HEK293T (cell line): ENCODE data around the gene GPR155.
"Not testable (repeated sequence)": the region's sequence is repeated elsewhere in the genome, so short reads cannot be mapped to it uniquely, and the experiment has no call there.

Source experiments
- CTCF ChIA-PET: fragments of 350-600 bp; formaldehyde crosslinking; extraction: SDS; loops from one replicate; lab custom pipeline; 2021; ENCODE audit warnings: antibody characterized with exemption, inconsistent platforms; lab: Yijun Ruan, JAX
- POLR2A ChIA-PET: fragments of 350-600 bp; formaldehyde crosslinking; extraction: SDS; loops from one replicate; lab custom pipeline; 2020; ENCODE audit warnings: antibody characterized with exemption, inconsistent platforms; lab: Yijun Ruan, JAX
- DNase-seq: peaks from one replicate; pipeline ENCODE4 v3.0.0; 2012; ENCODE audit warnings: mixed read lengths; ENCODE audit errors: extremely low spot score
- ARNT ChIP-seq: fragments of 450-650 bp; IDR thresholded peaks from 2 replicates; pipeline ENCODE4 v1.6.1; 2017; ENCODE audit warnings: mild to moderate bottlenecking
- BHLHE40 ChIP-seq: fragments of 450-650 bp; IDR thresholded peaks from 2 replicates; pipeline ENCODE4 v1.6.1; 2016; ENCODE audit warnings: mild to moderate bottlenecking, moderate library complexity, borderline replicate concordance
- CTBP1 ChIP-seq: fragments of 450-650 bp; IDR thresholded peaks from 2 replicates; pipeline ENCODE4 v1.6.1; 2016; ENCODE audit warnings: borderline replicate concordance
- ELF4 ChIP-seq: fragments of 450-650 bp; IDR thresholded peaks from 2 replicates; pipeline ENCODE4 v1.6.1; 2017; ENCODE audit warnings: antibody characterized with exemption
- FOXA1 ChIP-seq: fragments of 450-650 bp; IDR thresholded peaks from 2 replicates; pipeline ENCODE4 v1.6.1; 2016; ENCODE audit warnings: mild to moderate bottlenecking
- FOXK2 ChIP-seq: fragments of 450-650 bp; IDR thresholded peaks from 2 replicates; pipeline ENCODE4 v1.6.1; 2016; ENCODE audit warnings: mild to moderate bottlenecking
- FOXM1 ChIP-seq: fragments of 450-650 bp; IDR thresholded peaks from 2 replicates; pipeline ENCODE4 v1.6.1; 2017; ENCODE audit warnings: mild to moderate bottlenecking, borderline replicate concordance
- HDGF ChIP-seq: fragments of 450-650 bp; IDR thresholded peaks from 2 replicates; pipeline ENCODE4 v1.6.1; 2017; ENCODE audit warnings: antibody characterized with exemption, borderline replicate concordance
- L3MBTL2 ChIP-seq: fragments of 450-650 bp; conservative IDR thresholded peaks from 2 replicates; pipeline ENCODE4 v1.6.1; 2016; ENCODE audit warnings: mild to moderate bottlenecking
- LEF1 ChIP-seq: fragments of 450-650 bp; IDR thresholded peaks from 2 replicates; pipeline ENCODE4 v1.6.1; 2017; ENCODE audit warnings: mild to moderate bottlenecking, borderline replicate concordance
- NFRKB ChIP-seq: fragments of 450-650 bp; IDR thresholded peaks from 2 replicates; pipeline ENCODE4 v1.6.1; 2016; ENCODE audit warnings: mild to moderate bottlenecking, moderate library complexity
- SP1 ChIP-seq: fragments of 450-650 bp; IDR thresholded peaks from 2 replicates; pipeline ENCODE4 v1.6.1; 2017
- SUZ12 ChIP-seq: fragments of 450-650 bp; IDR thresholded peaks from 2 replicates; pipeline ENCODE4 v1.6.1; 2016; ENCODE audit warnings: mild to moderate bottlenecking
- TARDBP ChIP-seq: fragments of 450-650 bp; IDR thresholded peaks from 2 replicates; pipeline ENCODE4 v1.6.1; 2016
- ZNF384 ChIP-seq: fragments of 450-650 bp; IDR thresholded peaks from 2 replicates; pipeline ENCODE4 v1.6.1; 2016
- TF ChIP-seq, protein P1 (sequence below): fragments of 450-650 bp; IDR thresholded peaks from 2 replicates; pipeline ENCODE4 v1.6.1; 2016

Gene GPR155

GRCh38 chr2:174399171-174399570, 87.7 kb downstream of the GPR155 start:
- DNase-seq, result no peak
- POLR2A ChIA-PET, result no interaction called here
- no peak for TF ChIP-seq L3MBTL2
- TF ChIP-seq ELF4, result no peak
- no peak for TF ChIP-seq SUZ12
- TF ChIP-seq HDGF, result no peak
- TF ChIP-seq, protein P1, sequence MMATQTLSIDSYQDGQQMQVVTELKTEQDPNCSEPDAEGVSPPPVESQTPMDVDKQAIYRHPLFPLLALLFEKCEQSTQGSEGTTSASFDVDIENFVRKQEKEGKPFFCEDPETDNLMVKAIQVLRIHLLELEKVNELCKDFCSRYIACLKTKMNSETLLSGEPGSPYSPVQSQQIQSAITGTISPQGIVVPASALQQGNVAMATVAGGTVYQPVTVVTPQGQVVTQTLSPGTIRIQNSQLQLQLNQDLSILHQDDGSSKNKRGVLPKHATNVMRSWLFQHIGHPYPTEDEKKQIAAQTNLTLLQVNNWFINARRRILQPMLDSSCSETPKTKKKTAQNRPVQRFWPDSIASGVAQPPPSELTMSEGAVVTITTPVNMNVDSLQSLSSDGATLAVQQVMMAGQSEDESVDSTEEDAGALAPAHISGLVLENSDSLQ, result no peak
- TF ChIP-seq FOXK2, result no peak
- no peak for TF ChIP-seq LEF1
- CTCF ChIA-PET, result no interaction called here

GRCh38 chr2:174397773-174398172, 89.1 kb downstream of the GPR155 start:
- DNase-seq, result no peak
- ChIA-PET CTCF (no interaction called here), POLR2A (no interaction called here)
- TF ChIP-seq FOXA1 (no peak), TARDBP (no peak), CTBP1 (no peak), FOXK2 (no peak), LEF1 (no peak), L3MBTL2 (no peak)

- POLR2A ChIA-PET, result interaction anchor here (1.0 to 1.3 kb wide), 3 partner anchors 27 to 176 kb away, joined by 3 to 6 read pairs (median 3); no protein-coding TSS in a partner anchor
- no peak for TF ChIP-seq SP1
- no peak for TF ChIP-seq ARNT
- TF ChIP-seq BHLHE40, result no peak
- no peak for TF ChIP-seq SUZ12
- TF ChIP-seq FOXK2, result no peak
- TF ChIP-seq FOXA1, result no peak
- no peak for TF ChIP-seq ELF4
- TF ChIP-seq NFRKB, result no peak
- TF ChIP-seq HDGF, result no peak
- 0 out of 2 replicates have a peak, but pooled peaks have one; percentile 3 for TF ChIP-seq L3MBTL2
- TF ChIP-seq, protein P1, result peak; percentile 49; the same call in 1 of the 2 replicates
- peak; percentile 18 for DNase-seq
- CTCF ChIA-PET, result interaction anchor here (0.5 kb wide), 1 partner anchor 161 kb away, joined by 3 read pairs; no protein-coding TSS in a partner anchor
These were observed 90.7 kb downstream of the GPR155 start for GRCh38 chr2:174395969-174396630.

DNA sequence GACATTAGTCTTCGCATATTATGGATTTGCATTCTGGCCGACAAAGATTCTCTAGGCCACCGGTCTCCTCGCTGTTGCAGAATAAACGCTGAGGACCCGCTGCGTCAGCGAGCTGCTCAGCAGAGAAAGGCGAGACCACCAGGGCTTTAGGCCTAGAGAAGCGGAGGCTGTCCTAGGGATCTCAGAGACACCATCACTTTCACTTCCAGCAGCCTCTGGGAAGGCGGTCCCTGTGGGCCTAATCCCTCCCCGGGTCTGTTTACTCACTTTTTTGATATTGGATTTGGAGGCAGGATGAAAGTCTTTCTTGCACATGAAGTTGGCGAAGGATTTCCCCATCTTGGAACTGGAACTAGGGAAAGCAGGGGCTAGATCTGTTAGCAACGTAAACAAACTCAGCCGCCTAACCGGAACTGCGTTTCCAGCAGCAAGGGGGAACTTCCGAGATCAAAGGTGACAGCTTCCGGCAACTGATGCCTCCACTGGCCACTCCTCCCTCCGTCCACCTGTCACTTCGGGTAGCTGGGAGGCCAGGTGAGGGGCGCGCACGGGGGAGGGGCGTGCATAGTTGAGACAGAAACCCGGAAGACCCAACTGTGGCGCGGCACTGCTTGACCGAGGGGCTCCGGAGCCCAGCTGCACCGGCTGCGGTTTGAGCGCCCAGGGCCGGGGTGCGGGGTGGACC, 91.4 kb downstream of the GPR155 start, which contains the start of gene SCRN3:
TSS of gene SCRN3 (plus strand) at position 447 of the 685 bp plus-strand sequence. CDS start 2,554 bp downstream, outside the sequence.
- TF ChIP-seq FOXA1, result no peak
- no peak for TF ChIP-seq HDGF
- TF ChIP-seq ELF4, result 0 out of 2 replicates have a peak, but pooled peaks have one; percentile 24
- no peak for TF ChIP-seq FOXK2
- TF ChIP-seq L3MBTL2, result 0 out of 2 replicates have a peak, but pooled peaks have one; percentile 6
- TF ChIP-seq, protein P1, result peak; percentile 69
- CTCF ChIA-PET, result interaction anchor here (0.5 to 1.5 kb wide), 2 partner anchors 151 to 161 kb away, joined by 3 to 4 read pairs; no protein-coding TSS in a partner anchor
- POLR2A ChIA-PET, result interaction anchor here (1.0 to 1.3 kb wide), 3 partner anchors 27 to 175 kb away, joined by 3 to 6 read pairs (median 3); no protein-coding TSS in a partner anchor
- DNase-seq, result peak; percentile 80

DNA sequence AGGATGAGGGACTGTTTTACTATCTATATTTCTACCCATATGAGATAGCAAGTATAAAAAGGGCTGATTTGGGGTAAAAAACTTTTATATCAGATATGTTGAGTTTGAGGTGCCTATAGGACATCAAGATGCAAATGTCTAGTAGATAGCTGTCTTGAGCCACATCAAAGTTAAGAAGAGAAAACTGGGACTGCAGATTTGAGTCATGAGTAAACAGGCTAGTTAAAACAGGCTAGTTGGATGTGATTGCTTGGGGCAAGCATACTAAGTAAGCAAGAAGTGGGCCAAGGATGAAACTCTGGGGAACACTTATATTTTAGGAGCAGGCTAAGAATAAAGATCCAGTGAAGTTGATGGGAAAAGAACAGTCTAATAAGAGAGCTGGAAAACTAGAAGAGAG, 94.1 kb downstream of the GPR155 start:
- ChIA-PET POLR2A (no interaction called here), CTCF (no interaction called here)
- TF ChIP-seq ELF4 (no peak), FOXM1 (no peak), HDGF (no peak), TARDBP (no peak), L3MBTL2 (no peak), FOXA1 (no peak), BHLHE40 (no peak), ZNF384 (no peak), SP1 (no peak), FOXK2 (no peak), SUZ12 (no peak), NFRKB (no peak), ARNT (no peak), LEF1 (no peak)
- TF ChIP-seq, protein P1, result no peak
- no peak for DNase-seq

GRCh38 chr2:174390303-174390702, 96.5 kb downstream of the GPR155 start:
- CTCF ChIA-PET, POLR2A ChIA-PET, DNase-seq: not testable (repeated sequence)
